HEK293 (cell line): ENCODE data around the gene MMP28.

Experiments
- CTCF ChIA-PET: fragments of 350-600 bp; formaldehyde crosslinking; extraction: SDS; loops from one replicate; lab custom pipeline; 2021; ENCODE audit warnings: antibody characterized with exemption; lab: Yijun Ruan, JAX
- POLR2A ChIA-PET: fragments of 300-600 bp; formaldehyde crosslinking; extraction: SDS; loops from one replicate; lab custom pipeline; 2020; ENCODE audit warnings: antibody characterized with exemption, inconsistent platforms; lab: Yijun Ruan, JAX
- H3K27ac ChIP-seq: fragments of 200-500 bp; sonication (Bioruptor generic); 2 replicates; pipeline ENCODE4 v1.5.1; 2014; ENCODE audit warnings: low read depth, low read length, control low read depth, inconsistent platforms; ENCODE audit errors: extremely low read depth
- H3K36me3 ChIP-seq, 2 experiments: fragments of 200-500 bp in 1 of 2; sonication (Bioruptor generic) in 1 of 2; 1 replicate in 1 of 2; 2 replicates in 1 of 2; pipeline ENCODE4 v1.5.1; 2014 to 2017; ENCODE audit warnings: inconsistent platforms in 2 of 2, low read length in 2 of 2; ENCODE audit not compliant: control insufficient read depth in 2 of 2, insufficient read depth in 1 of 2
- H3K4me1 ChIP-seq: fragments of 200-500 bp; sonication (Bioruptor generic); 2 replicates; pipeline ENCODE4 v1.5.1; 2014; ENCODE audit warnings: mild to moderate bottlenecking, low read length, inconsistent platforms; ENCODE audit not compliant: control insufficient read depth, insufficient read depth
- H3K4me3 ChIP-seq: 2 replicates; pipeline ENCODE4 v1.5.1; 2011; ENCODE audit warnings: low read depth, mild to moderate bottlenecking, control low read depth, low read length, moderate library complexity
- H3K9me3 ChIP-seq: fragments of 200-500 bp; sonication (Bioruptor generic); 2 replicates; pipeline ENCODE4 v1.5.1; 2014; ENCODE audit warnings: low read depth, low read length, inconsistent platforms; ENCODE audit not compliant: control insufficient read depth, insufficient read depth
- BCL11A ChIP-seq: fragments of 450-650 bp; formaldehyde crosslinking; IDR thresholded peaks from 2 replicates; pipeline ENCODE4 v1.5.1; 2016; ENCODE audit warnings: low read depth, missing biosample characterization, missing genetic modification characterization
- KLF9 ChIP-seq: fragments of 450-650 bp; formaldehyde crosslinking; IDR thresholded peaks from 2 replicates; pipeline ENCODE4 v1.5.1; 2016; ENCODE audit warnings: missing biosample characterization, missing genetic modification characterization, low read depth
- MYNN ChIP-seq: fragments of 450-650 bp; formaldehyde crosslinking; IDR thresholded peaks from 2 replicates; pipeline ENCODE4 v1.5.1; 2016; ENCODE audit warnings: missing biosample characterization, missing genetic modification characterization, borderline replicate concordance
- RBAK ChIP-seq: fragments of 450-650 bp; formaldehyde crosslinking; IDR thresholded peaks from 2 replicates; pipeline ENCODE4 v1.5.1; 2016; ENCODE audit warnings: missing biosample characterization, missing genetic modification characterization
- ZBTB7A ChIP-seq: fragments of 450-650 bp; formaldehyde crosslinking; IDR thresholded peaks from 2 replicates; pipeline ENCODE4 v1.5.1; 2016; ENCODE audit warnings: low read depth, missing biosample characterization, missing genetic modification characterization
- ZEB2 ChIP-seq: fragments of 450-650 bp; formaldehyde crosslinking; IDR thresholded peaks from 2 replicates; pipeline ENCODE4 v1.5.1; 2016; ENCODE audit warnings: missing biosample characterization, missing genetic modification characterization
- ZFHX2 ChIP-seq: fragments of 450-650 bp; formaldehyde crosslinking; conservative IDR thresholded peaks from 2 replicates; pipeline ENCODE4 v1.5.1; 2016; ENCODE audit warnings: missing biosample characterization, missing genetic modification characterization
- ZNF174 ChIP-seq: fragments of 450-650 bp; formaldehyde crosslinking; IDR thresholded peaks from 2 replicates; pipeline ENCODE4 v1.5.0; 2017; ENCODE audit warnings: missing biosample characterization, mild to moderate bottlenecking, missing genetic modification characterization
- ZNF223 ChIP-seq: fragments of 450-650 bp; formaldehyde crosslinking; IDR thresholded peaks from 2 replicates; pipeline ENCODE4 v1.5.1; 2016; ENCODE audit warnings: missing biosample characterization, missing genetic modification characterization
- ZNF292 ChIP-seq: fragments of 450-650 bp; formaldehyde crosslinking; IDR thresholded peaks from 2 replicates; pipeline ENCODE4 v1.5.1; 2016; ENCODE audit warnings: low read depth, missing biosample characterization, missing genetic modification characterization, borderline replicate concordance
- ZNF302 ChIP-seq: fragments of 450-650 bp; formaldehyde crosslinking; IDR thresholded peaks from 2 replicates; pipeline ENCODE4 v1.5.1; 2016; ENCODE audit warnings: missing biosample characterization, missing genetic modification characterization, low read depth
- ZNF433 ChIP-seq: fragments of 450-650 bp; formaldehyde crosslinking; IDR thresholded peaks from 2 replicates; pipeline ENCODE4 v1.5.1; 2016; ENCODE audit warnings: missing biosample characterization, missing genetic modification characterization, low read depth
- ZNF473 ChIP-seq: fragments of 450-650 bp; formaldehyde crosslinking; IDR thresholded peaks from 2 replicates; pipeline ENCODE4 v1.5.1; 2017; ENCODE audit warnings: missing biosample characterization, missing genetic modification characterization
- ZNF558 ChIP-seq: fragments of 450-650 bp; formaldehyde crosslinking; IDR thresholded peaks from 2 replicates; pipeline ENCODE4 v1.5.1; 2016; ENCODE audit warnings: missing biosample characterization, missing genetic modification characterization
- ZNF658 ChIP-seq: fragments of 450-650 bp; formaldehyde crosslinking; IDR thresholded peaks from 2 replicates; pipeline ENCODE4; 2016; ENCODE audit warnings: missing biosample characterization, missing genetic modification characterization
- ZNF660 ChIP-seq: fragments of 450-650 bp; IDR thresholded peaks from 2 replicates; pipeline ENCODE4 v1.5.1; 2018; ENCODE audit warnings: missing biosample characterization, mild to moderate bottlenecking, missing genetic modification characterization
- ZNF664 ChIP-seq: fragments of 450-650 bp; formaldehyde crosslinking; IDR thresholded peaks from 2 replicates; pipeline ENCODE4 v1.5.1; 2016; ENCODE audit warnings: missing biosample characterization, missing genetic modification characterization
- ZNF768 ChIP-seq: fragments of 450-650 bp; formaldehyde crosslinking; IDR thresholded peaks from 2 replicates; pipeline ENCODE4 v1.5.1; 2018; ENCODE audit warnings: missing biosample characterization, mild to moderate bottlenecking, missing genetic modification characterization
- ZNF791 ChIP-seq: fragments of 450-650 bp; formaldehyde crosslinking; IDR thresholded peaks from 2 replicates; pipeline ENCODE4 v1.5.1; 2016; ENCODE audit warnings: missing biosample characterization, missing genetic modification characterization
- ZSCAN30 ChIP-seq: fragments of 450-650 bp; IDR thresholded peaks from 2 replicates; pipeline ENCODE4 v1.5.1; 2018; ENCODE audit warnings: missing biosample characterization, mild to moderate bottlenecking, missing genetic modification characterization, moderate library complexity
- TF ChIP-seq, protein P1 (sequence below): fragments of 450-650 bp; formaldehyde crosslinking; IDR thresholded peaks from 2 replicates; pipeline ENCODE4 v1.5.1; 2016; ENCODE audit warnings: missing biosample characterization, missing genetic modification characterization
- TF ChIP-seq, protein P2 (sequence below): fragments of 450-650 bp; formaldehyde crosslinking; IDR thresholded peaks from 2 replicates; pipeline ENCODE4 v1.5.1; 2017; ENCODE audit warnings: missing biosample characterization, missing genetic modification characterization
- TF ChIP-seq, protein P3 (sequence below): fragments of 450-650 bp; formaldehyde crosslinking; IDR thresholded peaks from 2 replicates; pipeline ENCODE4 v1.5.1; 2017; ENCODE audit warnings: missing biosample characterization, missing genetic modification characterization

MMP28 gene

DNA sequence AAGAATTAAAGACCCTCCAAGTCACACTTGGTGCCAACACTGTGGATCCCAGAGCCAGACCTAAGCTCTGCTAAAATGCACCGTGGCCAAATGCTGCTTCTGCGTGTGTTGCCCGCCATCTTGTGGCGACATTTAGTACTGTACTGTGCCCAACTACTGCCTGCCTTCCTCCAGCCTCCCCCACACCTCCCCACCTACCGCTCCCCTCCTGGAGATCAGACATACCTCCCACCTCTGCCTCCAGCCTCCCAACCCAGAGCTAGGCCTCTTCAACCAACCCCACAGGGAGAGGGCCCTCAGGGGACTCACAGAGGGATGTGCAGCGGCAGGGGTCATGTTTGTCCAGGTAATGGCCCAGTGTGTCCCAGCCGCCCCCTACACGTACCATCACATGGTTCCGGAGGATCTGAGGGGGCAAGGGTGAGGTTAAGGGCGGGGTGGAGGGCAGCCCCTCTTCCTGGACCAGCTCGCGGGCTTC lies 47.9 kb downstream of the MMP28 start (continued):
- peak; percentile 22; the same call in 1 of the 2 replicates for TF ChIP-seq ZSCAN30 (tag by site-specific recombination)
- TF ChIP-seq, protein P1, sequence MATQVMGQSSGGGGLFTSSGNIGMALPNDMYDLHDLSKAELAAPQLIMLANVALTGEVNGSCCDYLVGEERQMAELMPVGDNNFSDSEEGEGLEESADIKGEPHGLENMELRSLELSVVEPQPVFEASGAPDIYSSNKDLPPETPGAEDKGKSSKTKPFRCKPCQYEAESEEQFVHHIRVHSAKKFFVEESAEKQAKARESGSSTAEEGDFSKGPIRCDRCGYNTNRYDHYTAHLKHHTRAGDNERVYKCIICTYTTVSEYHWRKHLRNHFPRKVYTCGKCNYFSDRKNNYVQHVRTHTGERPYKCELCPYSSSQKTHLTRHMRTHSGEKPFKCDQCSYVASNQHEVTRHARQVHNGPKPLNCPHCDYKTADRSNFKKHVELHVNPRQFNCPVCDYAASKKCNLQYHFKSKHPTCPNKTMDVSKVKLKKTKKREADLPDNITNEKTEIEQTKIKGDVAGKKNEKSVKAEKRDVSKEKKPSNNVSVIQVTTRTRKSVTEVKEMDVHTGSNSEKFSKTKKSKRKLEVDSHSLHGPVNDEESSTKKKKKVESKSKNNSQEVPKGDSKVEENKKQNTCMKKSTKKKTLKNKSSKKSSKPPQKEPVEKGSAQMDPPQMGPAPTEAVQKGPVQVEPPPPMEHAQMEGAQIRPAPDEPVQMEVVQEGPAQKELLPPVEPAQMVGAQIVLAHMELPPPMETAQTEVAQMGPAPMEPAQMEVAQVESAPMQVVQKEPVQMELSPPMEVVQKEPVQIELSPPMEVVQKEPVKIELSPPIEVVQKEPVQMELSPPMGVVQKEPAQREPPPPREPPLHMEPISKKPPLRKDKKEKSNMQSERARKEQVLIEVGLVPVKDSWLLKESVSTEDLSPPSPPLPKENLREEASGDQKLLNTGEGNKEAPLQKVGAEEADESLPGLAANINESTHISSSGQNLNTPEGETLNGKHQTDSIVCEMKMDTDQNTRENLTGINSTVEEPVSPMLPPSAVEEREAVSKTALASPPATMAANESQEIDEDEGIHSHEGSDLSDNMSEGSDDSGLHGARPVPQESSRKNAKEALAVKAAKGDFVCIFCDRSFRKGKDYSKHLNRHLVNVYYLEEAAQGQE (tag by site-specific recombination), result no peak
- no peak for TF ChIP-seq ZNF658 (tag by site-specific recombination)
- no peak for TF ChIP-seq ZBTB7A (tag by site-specific recombination)
- peak; percentile 89 for TF ChIP-seq ZFHX2
- TF ChIP-seq MYNN, result no peak
- no peak for TF ChIP-seq ZEB2 (tag by site-specific recombination)
- TF ChIP-seq ZNF174, result no peak
- TF ChIP-seq ZNF768 (tag by site-specific recombination), result no peak
- TF ChIP-seq ZNF433 (tag by site-specific recombination), result no peak
- TF ChIP-seq, protein P2, sequence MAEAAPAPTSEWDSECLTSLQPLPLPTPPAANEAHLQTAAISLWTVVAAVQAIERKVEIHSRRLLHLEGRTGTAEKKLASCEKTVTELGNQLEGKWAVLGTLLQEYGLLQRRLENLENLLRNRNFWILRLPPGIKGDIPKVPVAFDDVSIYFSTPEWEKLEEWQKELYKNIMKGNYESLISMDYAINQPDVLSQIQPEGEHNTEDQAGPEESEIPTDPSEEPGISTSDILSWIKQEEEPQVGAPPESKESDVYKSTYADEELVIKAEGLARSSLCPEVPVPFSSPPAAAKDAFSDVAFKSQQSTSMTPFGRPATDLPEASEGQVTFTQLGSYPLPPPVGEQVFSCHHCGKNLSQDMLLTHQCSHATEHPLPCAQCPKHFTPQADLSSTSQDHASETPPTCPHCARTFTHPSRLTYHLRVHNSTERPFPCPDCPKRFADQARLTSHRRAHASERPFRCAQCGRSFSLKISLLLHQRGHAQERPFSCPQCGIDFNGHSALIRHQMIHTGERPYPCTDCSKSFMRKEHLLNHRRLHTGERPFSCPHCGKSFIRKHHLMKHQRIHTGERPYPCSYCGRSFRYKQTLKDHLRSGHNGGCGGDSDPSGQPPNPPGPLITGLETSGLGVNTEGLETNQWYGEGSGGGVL (tag by site-specific recombination), result peak; percentile 80
- no peak for TF ChIP-seq ZNF292 (tag by site-specific recombination)
- no peak for TF ChIP-seq RBAK (tag by site-specific recombination)
- no peak for TF ChIP-seq ZNF558 (tag by site-specific recombination)
- no peak for TF ChIP-seq ZNF302
- TF ChIP-seq KLF9 (tag by site-specific recombination), result no peak
- no peak for TF ChIP-seq ZNF223 (tag by site-specific recombination)
- TF ChIP-seq BCL11A, result no peak
- 0 out of 2 replicates have a peak, but pooled peaks have one; percentile 25 for TF ChIP-seq ZNF660 (tag by site-specific recombination)
- TF ChIP-seq, protein P3, sequence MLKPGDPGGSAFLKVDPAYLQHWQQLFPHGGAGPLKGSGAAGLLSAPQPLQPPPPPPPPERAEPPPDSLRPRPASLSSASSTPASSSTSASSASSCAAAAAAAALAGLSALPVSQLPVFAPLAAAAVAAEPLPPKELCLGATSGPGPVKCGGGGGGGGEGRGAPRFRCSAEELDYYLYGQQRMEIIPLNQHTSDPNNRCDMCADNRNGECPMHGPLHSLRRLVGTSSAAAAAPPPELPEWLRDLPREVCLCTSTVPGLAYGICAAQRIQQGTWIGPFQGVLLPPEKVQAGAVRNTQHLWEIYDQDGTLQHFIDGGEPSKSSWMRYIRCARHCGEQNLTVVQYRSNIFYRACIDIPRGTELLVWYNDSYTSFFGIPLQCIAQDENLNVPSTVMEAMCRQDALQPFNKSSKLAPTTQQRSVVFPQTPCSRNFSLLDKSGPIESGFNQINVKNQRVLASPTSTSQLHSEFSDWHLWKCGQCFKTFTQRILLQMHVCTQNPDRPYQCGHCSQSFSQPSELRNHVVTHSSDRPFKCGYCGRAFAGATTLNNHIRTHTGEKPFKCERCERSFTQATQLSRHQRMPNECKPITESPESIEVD (tag by site-specific recombination), result no peak

DNA sequence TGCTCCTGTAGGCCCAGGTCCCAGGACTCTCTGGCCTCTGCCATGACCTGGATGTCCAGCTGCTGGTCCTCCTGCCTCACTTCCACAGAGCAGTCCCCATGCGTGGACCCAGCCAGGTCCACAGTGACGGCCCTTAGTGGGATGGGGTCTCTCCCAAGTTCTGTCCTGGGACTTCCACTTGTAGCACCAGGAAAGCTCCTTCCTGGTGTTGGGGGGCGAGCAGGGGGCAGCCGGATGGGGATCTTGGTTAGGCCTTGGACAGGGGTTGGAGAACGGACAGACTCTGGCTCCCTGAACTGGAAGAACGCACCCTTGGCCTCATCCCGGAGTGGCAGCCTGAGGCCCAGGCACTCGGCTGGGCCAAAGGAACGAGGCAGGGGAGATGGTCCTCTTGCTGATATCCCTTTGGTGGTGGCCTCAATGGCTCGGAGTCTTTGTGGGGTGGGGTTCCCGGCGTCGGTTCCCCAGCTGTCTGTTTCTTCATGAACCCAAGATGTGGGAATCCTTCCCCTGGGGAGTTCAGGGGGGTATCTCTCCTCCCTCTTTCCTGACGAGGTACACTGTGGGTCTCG lies 49.6 kb downstream of the MMP28 start:
- TF ChIP-seq ZNF174, result no peak
- no peak for TF ChIP-seq ZNF664
- no peak for TF ChIP-seq ZNF473
- TF ChIP-seq ZNF791 (tag by site-specific recombination), result no peak
- Histone ChIP-seq H3K4me3 (no peak overlapping the region), H3K4me1 (no peaks in the 10 kb centered on the region), H3K36me3 (no peaks in the 10 kb centered on the region), H3K9me3 (no peaks in the 10 kb centered on the region), H3K27ac (no peak overlapping the region)
- CTCF ChIA-PET, result interaction anchor here (0.6 to 11.6 kb wide), 4 partner anchors 10 to 206 kb away, joined by 3 to 321 read pairs (median 20); no protein-coding TSS in a partner anchor
- POLR2A ChIA-PET, result no interaction called here
